Panc1 (cell line): Measurements from ENCODE around the gene LMBRD2.

Experiments
- CTCF ChIP-seq: fragments of 450-650 bp; IDR thresholded peaks from 2 replicates; pipeline ENCODE4 v1.5.1; 2017; ENCODE audit warnings: mild to moderate bottlenecking
- REST ChIP-seq, 2 experiments: IDR thresholded peaks; 2 replicates each; pipeline ENCODE4 v1.6.1; 2011 to 2012; ENCODE audit warnings: low read depth in 2 of 2, control low read depth in 1 of 2, low read length in 1 of 2, mild to moderate bottlenecking in 1 of 2, moderate library complexity in 1 of 2; ENCODE audit not compliant: insufficient read depth in 1 of 2
- TCF7L2 ChIP-seq: IDR thresholded peaks from 2 replicates; pipeline ENCODE4 v1.6.1; 2011; ENCODE audit warnings: mild to moderate bottlenecking, low read depth, low read length, inconsistent platforms

GRCh38 chr5:36099748-36100147, 51.9 kb downstream of the LMBRD2 start:
- no peak for TF ChIP-seq CTCF
- TF ChIP-seq REST (IDR thresholded peaks at IDR 0.05; ENCODE audit: insufficient read depth in 1 of 2, low read depth in 2 of 2, low read length in 1 of 2) = no peak
- no peak for TF ChIP-seq TCF7L2
